ENCODE measurements around the gene STX3. TPM values are rescaled to one million over a fixed set of nuclear protein-coding genes. Genes with fewer than 3 reads are reported as not detected.

Gene STX3
- polyA plus RNA-seq, 1 donor from 2014 or later = 21.3 TPM

GRCh38 chr11:59787816-59788215 lies 32.6 kb downstream of the STX3 start:
- TF ChIP-seq TAF1 (IDR thresholded peaks at IDR 0.05; ENCODE audit: low read depth) (no peak), MXI1 (conservative IDR thresholded peaks at IDR 0.05; ENCODE audit: poor library complexity, severe bottlenecking) (no peak), REST (IDR thresholded peaks at IDR 0.05; ENCODE audit: borderline replicate concordance) (no peak), RAD21 (conservative IDR thresholded peaks at IDR 0.05) (no peak), EP300 (conservative IDR thresholded peaks at IDR 0.05; ENCODE audit: poor library complexity, severe bottlenecking) (no peak), EZH2 (IDR thresholded peaks at IDR 0.05; ENCODE audit: borderline replicate concordance, insufficient read depth, low read length, poor library complexity, severe bottlenecking) (no peak), SMC3 (conservative IDR thresholded peaks at IDR 0.05; ENCODE audit: poor library complexity) (no peak), CTCF (IDR thresholded peaks at IDR 0.05; ENCODE audit: poor library complexity, severe bottlenecking) (no peak), POLR2AphosphoS5 (IDR thresholded peaks at IDR 0.05) (no peak)
- Histone ChIP-seq H3K9ac (ENCODE audit: low read length) (no peak overlapping the region), H3K4me3 (ENCODE audit: low read length) (no peak overlapping the region), H3F3A (ENCODE audit: insufficient read depth, low read length, poor library complexity, severe bottlenecking) (no peaks in the 10 kb centered on the region), H3K36me3 (ENCODE audit: insufficient read depth, low read length) (no peaks in the 10 kb centered on the region), H3K4me2 (ENCODE audit: low read length) (no peak overlapping the region), H3K27me3 (ENCODE audit: insufficient read depth, low read depth, low read length) (no peaks in the 10 kb centered on the region), H3K9me3 (ENCODE audit: low read length) (no peaks in the 10 kb centered on the region), H4K20me1 (ENCODE audit: insufficient read depth) (no peaks in the 10 kb centered on the region), H3K27ac (ENCODE audit: low read length) (no peak overlapping the region), H3K79me2 (replicated peaks; ENCODE audit: insufficient read depth, low read length) (no peaks in the 10 kb centered on the region), H2AFZ (ENCODE audit: low read depth, low read length) (no peak overlapping the region), H3K9me2 (ENCODE audit: insufficient read depth, low read length) (no peaks in the 10 kb centered on the region)

DNA sequence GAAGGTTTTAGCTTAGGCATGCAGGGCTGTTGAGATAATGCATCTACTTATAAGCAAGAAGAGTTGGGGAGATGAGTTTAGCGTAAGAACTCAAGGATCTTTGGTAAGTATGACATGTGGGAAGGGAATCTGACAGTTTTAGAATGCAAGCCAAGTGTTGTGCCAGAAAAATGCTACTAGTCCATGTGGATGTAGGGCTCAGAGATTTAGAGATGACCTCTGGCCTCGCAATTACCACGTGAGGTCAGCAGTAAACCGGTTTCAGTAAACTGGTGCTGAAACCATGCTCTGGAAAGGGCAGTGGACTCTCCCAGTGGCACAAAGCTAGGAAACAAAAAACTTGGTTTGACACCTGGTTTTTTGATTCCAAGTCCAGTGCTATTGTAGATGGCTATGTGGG lies 36.5 kb downstream of the STX3 start:
- TF ChIP-seq CTCF (IDR thresholded peaks at IDR 0.05; ENCODE audit: poor library complexity, severe bottlenecking) (no peak), POLR2AphosphoS5 (IDR thresholded peaks at IDR 0.05) (no peak), EP300 (conservative IDR thresholded peaks at IDR 0.05; ENCODE audit: poor library complexity, severe bottlenecking) (no peak), SMC3 (conservative IDR thresholded peaks at IDR 0.05; ENCODE audit: poor library complexity) (no peak), RAD21 (conservative IDR thresholded peaks at IDR 0.05) (no peak), EZH2 (IDR thresholded peaks at IDR 0.05; ENCODE audit: borderline replicate concordance, insufficient read depth, low read length, poor library complexity, severe bottlenecking) (no peak), TAF1 (IDR thresholded peaks at IDR 0.05; ENCODE audit: low read depth) (no peak), REST (IDR thresholded peaks at IDR 0.05; ENCODE audit: borderline replicate concordance) (no peak), MXI1 (conservative IDR thresholded peaks at IDR 0.05; ENCODE audit: poor library complexity, severe bottlenecking) (no peak)
- Histone ChIP-seq H2AFZ (ENCODE audit: low read depth, low read length) (no peak overlapping the region), H3F3A (ENCODE audit: insufficient read depth, low read length, poor library complexity, severe bottlenecking) (no peaks in the 10 kb centered on the region), H3K79me2 (replicated peaks; ENCODE audit: insufficient read depth, low read length) (no peaks in the 10 kb centered on the region), H3K27ac (ENCODE audit: low read length) (no peak overlapping the region), H3K9me3 (ENCODE audit: low read length) (no peaks in the 10 kb centered on the region), H3K4me3 (ENCODE audit: low read length) (no peak overlapping the region), H3K4me2 (ENCODE audit: low read length) (no peak overlapping the region), H3K27me3 (ENCODE audit: insufficient read depth, low read depth, low read length) (no peaks in the 10 kb centered on the region), H3K9me2 (ENCODE audit: insufficient read depth, low read length) (no peaks in the 10 kb centered on the region), H3K9ac (ENCODE audit: low read length) (no peak overlapping the region), H3K36me3 (ENCODE audit: insufficient read depth, low read length) (no peaks in the 10 kb centered on the region), H4K20me1 (ENCODE audit: insufficient read depth) (no peaks in the 10 kb centered on the region)

Measured in neural cell (in vitro differentiated cells).